ENCODE measurements around the gene IL13RA2. TPM values are rescaled to one million over a fixed set of nuclear protein-coding genes. Genes with fewer than 3 reads are reported as not detected.

IL13RA2 gene
- total and polyA plus RNA-seq, 9 of the 15 experiments (the other 6 are each of a cell fraction or from before 2014, with no cell fraction given) = 0.06 to 0.18 (median 0.15) TPM; not detected in 6

GRCh38 chrX:115047715-115048114 lies 30.3 kb upstream of the IL13RA2 start:
- Histone ChIP-seq H3K4me3 (no peak overlapping the region), H3K4me2 (ENCODE audit: insufficient read depth, low read length) (no peak overlapping the region), H3K9me1 (ENCODE audit: control insufficient read depth, insufficient read depth, low read length) (no peaks in the 10 kb centered on the region), H3K79me2 (ENCODE audit: control insufficient read depth, insufficient read depth, low read length) (no peaks in the 10 kb centered on the region), H3K36me3 (ENCODE audit: control insufficient read depth, insufficient read depth, low read length) (no peaks in the 10 kb centered on the region), H3K9ac (ENCODE audit: insufficient read depth in 1 of 2, low read depth in 2 of 2, low read length in 2 of 2) (no peak overlapping the region), H4K20me1 (replicated peaks; ENCODE audit: control insufficient read depth, insufficient read depth, low read length) (no peaks in the 10 kb centered on the region), H3K9me3 (replicated peaks; ENCODE audit: control insufficient read depth, insufficient read depth, low read depth, low read length) (no peaks in the 10 kb centered on the region), H3K27me3 (ENCODE audit: control insufficient read depth in 2 of 2, insufficient read depth in 2 of 2, low read length in 2 of 2) (no peaks in the 10 kb centered on the region), H3K4me1 (replicated peaks in 1 of 2; ENCODE audit: control insufficient read depth in 2 of 2, insufficient read depth in 2 of 2, low read length in 2 of 2) (no peaks in the 10 kb centered on the region), H3K27ac (ENCODE audit: extremely low read depth, low read depth, low read length) (no peak overlapping the region), H2AFZ (ENCODE audit: low read depth, low read length) (no peak overlapping the region)
- ChIA-PET CTCF (ENCODE audit: low intra/inter-chr PET ratio) (no interaction called here), POLR2A (no interaction called here)
- in situ Hi-C loops (cut with MboI) = no loop called here
- FAIRE-seq (no peak), ATAC-seq (no peak), DNase-seq (ENCODE audit: extremely low read depth in 1 of 4, low spot score in 3 of 4) (no peak)
- no TSS peak for BruUV-seq (replicated peaks)
- intact Hi-C loops (cut with micrococcal nuclease) = no loop called here
- no peak for TF ChIP-seq EWSR1 (IDR thresholded peaks at IDR 0.05; ENCODE audit: borderline replicate concordance, low read depth, partially characterized antibody)
- TF ChIP-seq DEAF1 (CRISPR knock-in tag; IDR thresholded peaks at IDR 0.05) = no peak
- no peak for TF ChIP-seq MTA2 (IDR thresholded peaks at IDR 0.05; ENCODE audit: low read depth)
- no peak for TF ChIP-seq SP2 (IDR thresholded peaks at IDR 0.05; ENCODE audit: extremely low read depth, low read depth, low read length, poor library complexity, severe bottlenecking)
- no peak for TF ChIP-seq ZBTB2 (IDR thresholded peaks at IDR 0.05)
- no peak for TF ChIP-seq EP400 (IDR thresholded peaks at IDR 0.05)
- TF ChIP-seq CHD2 (IDR thresholded peaks at IDR 0.05; ENCODE audit: low read depth, low read length) = no peak
- TF ChIP-seq ZNF311 (CRISPR knock-in tag; IDR thresholded peaks at IDR 0.05) = no peak
- no peak for TF ChIP-seq TFE3 (CRISPR knock-in tag; IDR thresholded peaks at IDR 0.05)
- TF ChIP-seq SRSF1 (IDR thresholded peaks at IDR 0.05; ENCODE audit: low read depth, low read length) = no peak
- TF ChIP-seq TOE1 (IDR thresholded peaks at IDR 0.05; ENCODE audit: borderline replicate concordance) = no peak
- TF ChIP-seq TOE1 (CRISPR knock-in tag; IDR thresholded peaks at IDR 0.05; ENCODE audit: borderline replicate concordance, low read depth) = no peak
